Tibial nerve (tissue), 4 donors: Measurements from ENCODE around the gene ZNF653. TPM values are rescaled to one million over a fixed set of nuclear protein-coding genes. Genes with fewer than 3 reads are reported as not detected.

Experiments
- DNase-seq, 2 donors: peaks; one replicate each; pipeline ENCODE4 v3.0.0-alpha.2; 2019; ENCODE audit warnings: low spot score in 2 of 2
- H3K27ac ChIP-seq, 4 donors: fragments of 200-600 bp; sonication (generic) in 3 of 4; one replicate each; pipeline ENCODE4 v1.5.1; 2017 to 2019; ENCODE audit warnings: mild to moderate bottlenecking in 1 of 4
- H3K27me3 ChIP-seq, 2 donors: fragments of 200-600 bp; sonication (generic) in 1 of 2; one replicate each; pipeline versions ENCODE4 v1.5.1 to v1.6.0; 2017 to 2019
- H3K36me3 ChIP-seq, 3 donors: fragments of 200-600 bp; sonication (generic); one replicate each; pipeline ENCODE4 v1.5.1; 2018 to 2019
- H3K4me1 ChIP-seq, 4 donors: fragments of 200-600 bp; sonication (generic) in 3 of 4; one replicate each; pipeline ENCODE4 v1.5.1; 2017 to 2019
- H3K4me3 ChIP-seq, 4 donors: fragments of 200-600 bp; sonication (generic) in 3 of 4; one replicate each; pipeline ENCODE4 v1.5.1; 2017 to 2019; ENCODE audit warnings: mild to moderate bottlenecking in 1 of 4, moderate library complexity in 1 of 4
- H3K9me3 ChIP-seq, 4 donors: fragments of 200-600 bp; sonication (generic) in 3 of 4; one replicate each; pipeline ENCODE4 v1.5.1; 2017 to 2019
- EP300 ChIP-seq, 2 donors: sonication (generic); formaldehyde crosslinking; IDR thresholded peaks; one replicate each; pipeline ENCODE4 v1.6.1; 2017; ENCODE audit warnings: antibody characterized with exemption in 2 of 2, mild to moderate bottlenecking in 1 of 2
- POLR2A ChIP-seq, 2 donors: fragments of 450-650 bp; IDR thresholded peaks; one replicate each; pipeline ENCODE4 v1.6.1; 2017; ENCODE audit warnings: antibody characterized with exemption in 2 of 2, mild to moderate bottlenecking in 2 of 2, moderate library complexity in 2 of 2
- WGBS, 2 donors: methylation state at CpG; one replicate each; pipeline ENCODE4 v1.1.5; 2018; 5-methylcytosine and 5-hydroxymethylcytosine counted together
- total RNA-seq, 4 donors: library from RNA; depleted of rRNA; stranded (reverse); fragments of >200 nt; gene quantifications; one replicate each; pipeline ENCODE4 v1.1.0, GENCODE V29; 2016
- TF ChIP-seq, protein P1 (sequence below), 5 experiments: fragments of 200-600 bp in 3 of 5; fragments of 450-650 bp in 2 of 5; sonication (generic) in 3 of 5; IDR thresholded peaks; one replicate each; pipeline ENCODE4 v1.5.1; 2016 to 2019; ENCODE audit warnings: antibody characterized with exemption in 5 of 5, mild to moderate bottlenecking in 3 of 5, moderate library complexity in 2 of 5

ZNF653 gene
- total RNA-seq, 4 donors from 2014 or later = 7.2 to 22.9 (median 11.7) TPM

GRCh38 chr19:11505032-11505503 is 571 bp downstream of the ZNF653 start:
- 0 to 7% methylated on average over 3 to 6 of the region's 33 CpGs for WGBS, 2 donors
- peak; percentile 92 to 93 for DNase-seq
- TF ChIP-seq POLR2A (IDR thresholded peaks at IDR 0.05) (no peak), EP300 (IDR thresholded peaks at IDR 0.05) (peak in 1 of 2 donors; percentile 14)
- TF ChIP-seq, protein P1, sequence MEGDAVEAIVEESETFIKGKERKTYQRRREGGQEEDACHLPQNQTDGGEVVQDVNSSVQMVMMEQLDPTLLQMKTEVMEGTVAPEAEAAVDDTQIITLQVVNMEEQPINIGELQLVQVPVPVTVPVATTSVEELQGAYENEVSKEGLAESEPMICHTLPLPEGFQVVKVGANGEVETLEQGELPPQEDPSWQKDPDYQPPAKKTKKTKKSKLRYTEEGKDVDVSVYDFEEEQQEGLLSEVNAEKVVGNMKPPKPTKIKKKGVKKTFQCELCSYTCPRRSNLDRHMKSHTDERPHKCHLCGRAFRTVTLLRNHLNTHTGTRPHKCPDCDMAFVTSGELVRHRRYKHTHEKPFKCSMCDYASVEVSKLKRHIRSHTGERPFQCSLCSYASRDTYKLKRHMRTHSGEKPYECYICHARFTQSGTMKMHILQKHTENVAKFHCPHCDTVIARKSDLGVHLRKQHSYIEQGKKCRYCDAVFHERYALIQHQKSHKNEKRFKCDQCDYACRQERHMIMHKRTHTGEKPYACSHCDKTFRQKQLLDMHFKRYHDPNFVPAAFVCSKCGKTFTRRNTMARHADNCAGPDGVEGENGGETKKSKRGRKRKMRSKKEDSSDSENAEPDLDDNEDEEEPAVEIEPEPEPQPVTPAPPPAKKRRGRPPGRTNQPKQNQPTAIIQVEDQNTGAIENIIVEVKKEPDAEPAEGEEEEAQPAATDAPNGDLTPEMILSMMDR (IDR thresholded peaks at IDR 0.05) = peak in 2 of 5 experiments; percentile 4 to 6
- H3K27ac ChIP-seq = peak overlapping the region; percentile 94 to 97 (median 96)
- peaks cover 0 to 15% (median 7%) of the 10 kb centered on the region in 4 donors for H3K4me1 ChIP-seq
- no peaks in the 10 kb centered on the region for H3K9me3 ChIP-seq
- no peaks in the 10 kb centered on the region for H3K27me3 ChIP-seq
- peak overlapping the region; percentile 80 to 97 (median 94) for H3K4me3 ChIP-seq
- H3K36me3 ChIP-seq = peaks cover 0 to 33% (median 0%) of the 10 kb centered on the region in 3 donors

DNA sequence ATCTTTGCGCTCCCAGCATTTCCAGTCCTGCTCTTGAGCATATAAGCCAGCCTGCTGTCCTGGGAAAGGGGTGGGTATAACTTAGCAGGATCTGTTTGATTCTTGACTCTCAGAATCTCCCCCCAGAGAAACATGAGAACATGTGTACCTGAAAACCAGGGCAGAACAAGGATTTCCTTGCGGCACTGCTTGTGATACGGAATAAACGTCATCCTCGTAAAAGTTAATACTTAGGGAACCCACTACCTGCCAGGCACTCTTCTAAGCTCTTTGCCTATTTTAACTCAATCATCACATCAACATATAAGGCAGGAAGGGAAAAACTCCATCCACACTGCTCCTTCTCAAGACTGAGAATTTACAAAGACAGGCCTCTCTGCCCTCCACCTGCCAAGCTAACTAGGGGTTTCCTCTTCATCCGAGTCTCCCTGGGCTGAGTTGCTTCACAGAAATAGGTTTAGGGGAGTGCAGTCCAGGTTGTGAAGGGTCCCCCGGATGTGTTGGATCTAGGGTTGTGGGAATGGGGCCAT is 1.1 kb downstream of the ZNF653 start:
- TF ChIP-seq, protein P1 (IDR thresholded peaks at IDR 0.05) = no peak
- no peak for TF ChIP-seq POLR2A (IDR thresholded peaks at IDR 0.05)
- TF ChIP-seq EP300 (IDR thresholded peaks at IDR 0.05) = no peak
- H3K27me3 ChIP-seq = no peaks in the 10 kb centered on the region
- H3K9me3 ChIP-seq = no peaks in the 10 kb centered on the region
- H3K27ac ChIP-seq = peak overlapping the region; percentile 94 to 97 (median 96)
- no peak for DNase-seq
- H3K4me3 ChIP-seq = peak overlapping the region; percentile 80 to 97 (median 94)
- peaks cover 0 to 15% (median 7%) of the 10 kb centered on the region in 4 donors for H3K4me1 ChIP-seq
- peaks cover 0 to 32% (median 0%) of the 10 kb centered on the region in 3 donors for H3K36me3 ChIP-seq
- 52% methylated on average over 7 of the region's 7 CpGs for WGBS, 2 donors

- H3K4me1 ChIP-seq = peaks cover 0 to 6% (median 0%) of the 10 kb centered on the region in 4 donors
Observed at GRCh38 chr19:11499890-11500420, 5.7 kb downstream of the ZNF653 start.

DNA sequence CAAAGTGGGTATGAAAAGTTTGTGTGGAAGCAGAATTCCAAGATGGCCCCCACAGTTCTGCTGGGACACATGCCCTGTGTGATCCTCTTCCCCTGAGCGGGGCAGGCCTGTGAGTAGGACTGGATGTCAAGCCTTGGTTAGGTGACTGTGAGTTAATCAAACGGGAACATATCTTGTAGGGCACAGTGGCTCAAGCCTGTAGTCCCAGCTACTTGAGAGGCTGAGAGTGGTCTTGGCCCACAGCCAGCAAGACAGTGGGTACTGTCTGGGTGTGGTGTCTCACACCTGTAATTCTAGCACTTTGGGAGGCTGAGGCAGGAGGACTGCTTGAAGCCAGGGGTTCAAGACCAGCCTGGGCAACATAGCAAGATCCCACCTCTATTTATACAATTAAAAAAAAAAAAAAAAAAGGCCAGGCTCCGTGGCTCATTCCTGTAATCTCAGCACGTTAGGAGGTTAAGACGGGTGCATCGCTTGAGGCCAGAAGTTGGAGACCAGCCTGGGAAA is 6.4 kb downstream of the ZNF653 start:
- Histone ChIP-seq H3K9me3 (no peaks in the 10 kb centered on the region), H3K4me1 (no peaks in the 10 kb centered on the region), H3K4me3 (no peak overlapping the region), H3K27me3 (no peaks in the 10 kb centered on the region), H3K27ac (no peak overlapping the region), H3K36me3 (peaks cover 0 to 79% (median 0%) of the 10 kb centered on the region in 3 donors)
- TF ChIP-seq, protein P1 (IDR thresholded peaks at IDR 0.05) = no peak
- no peak for TF ChIP-seq POLR2A (IDR thresholded peaks at IDR 0.05)
- TF ChIP-seq EP300 (IDR thresholded peaks at IDR 0.05) = no peak
- WGBS, 2 donors = 92 to 97% methylated on average over 6 of the region's 6 CpGs
- no peak for DNase-seq

More at GRCh38 chr19:11499890-11500420, 5.7 kb downstream of the ZNF653 start:
- Histone ChIP-seq H3K27me3 (no peaks in the 10 kb centered on the region), H3K36me3 (peaks cover 0 to 72% (median 0%) of the 10 kb centered on the region in 3 donors), H3K27ac (no peak overlapping the region), H3K4me3 (no peak overlapping the region), H3K9me3 (no peaks in the 10 kb centered on the region)
- WGBS, 2 donors = 77% methylated on average over 7 of the region's 7 CpGs
- DNase-seq = no peak
- TF ChIP-seq, protein P1 (IDR thresholded peaks at IDR 0.05) = no peak
- TF ChIP-seq POLR2A (IDR thresholded peaks at IDR 0.05) = no peak
- no peak for TF ChIP-seq EP300 (IDR thresholded peaks at IDR 0.05)
